GM12892 (cell line): ENCODE measurements around the gene PDGFA.

Experiments
- POLR2A ChIP-seq: IDR thresholded peaks from 2 replicates; pipeline ENCODE4 v1.6.1; 2011; ENCODE audit warnings: low read depth, low read length, control low read depth
- POLR2AphosphoS5 ChIP-seq: IDR thresholded peaks from 2 replicates; pipeline ENCODE4 v1.6.1; 2011; ENCODE audit warnings: low read depth, low read length, control low read depth
- TAF1 ChIP-seq: IDR thresholded peaks from 2 replicates; pipeline ENCODE4 v1.6.1; 2011; ENCODE audit warnings: low read depth, mild to moderate bottlenecking, control low read depth, low read length, borderline replicate concordance

GRCh38 chr7:555551-556160, 36.0 kb upstream of the PDGFA start:
- TF ChIP-seq TAF1 (no peak), POLR2A (no peak), POLR2AphosphoS5 (no peak)
